ENCODE results near the gene CCDC73.

DNA sequence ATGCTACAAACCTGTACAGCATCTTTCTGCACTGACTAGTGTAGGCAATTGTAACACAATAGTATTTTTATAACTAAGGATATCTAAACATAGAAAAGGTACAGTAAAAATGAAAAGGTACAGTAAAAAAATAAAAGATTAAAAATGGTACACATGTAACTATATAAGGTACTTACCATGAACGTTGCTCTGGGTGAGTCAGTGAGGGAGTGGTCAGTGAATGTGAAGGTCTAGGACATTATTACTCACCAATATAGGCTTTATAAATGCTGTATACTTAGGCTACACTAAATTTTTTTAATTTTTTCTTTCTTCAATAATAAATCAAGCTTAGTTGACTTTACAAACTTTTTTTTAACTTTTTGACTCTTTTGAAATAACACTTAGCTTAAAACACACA, 150.9 kb downstream of the CCDC73 start:
- no peak for TF ChIP-seq POLR2AphosphoS5 (IDR thresholded peaks at IDR 0.05; ENCODE audit: low read depth, low read length)
- TF ChIP-seq REST (IDR thresholded peaks at IDR 0.05; ENCODE audit: insufficient read depth in 1 of 2, low read depth in 2 of 2, low read length in 2 of 2), result no peak
- TF ChIP-seq FOXP2 (optimal IDR thresholded peaks at IDR 0.05; ENCODE audit: borderline replicate concordance, extremely low read depth, extremely low read length, insufficient read depth), result no peak
- TF ChIP-seq TAF1 (IDR thresholded peaks at IDR 0.05; ENCODE audit: borderline replicate concordance, insufficient read depth, low read length), result no peak

Measured in PFSK-1 (cell line).